ENCODE results near the gene NEB. TPM values are rescaled to one million over a fixed set of nuclear protein-coding genes. Genes with fewer than 3 reads are reported as not detected.

NEB gene
- total and polyA plus RNA-seq, 2 of the 4 experiments (the other 2 are of a cell fraction) = under 0.01 TPM; not detected in 1

GRCh38 chr2:151544449-151544848 lies 189.8 kb downstream of the NEB start:
- H3K9ac ChIP-seq (ENCODE audit: low read depth, low read length) = no peak overlapping the region
- WGBS, 2 experiments (ENCODE audit: extremely low coverage in 2 of 2, insufficient read length in 1 of 2) = no CpG with 5 or more reads among the region's 5 CpGs
- no peak overlapping the region for H3K4ac ChIP-seq (ENCODE audit: low read depth, low read length)
- H3K9me1 ChIP-seq (ENCODE audit: insufficient read depth, low read length) = no peaks in the 10 kb centered on the region
- no peak overlapping the region for H2BK120ac ChIP-seq (ENCODE audit: low read depth, low read length)
- no peaks in the 10 kb centered on the region for H3K36me3 ChIP-seq (ENCODE audit: control insufficient read depth, insufficient read depth, low read length)
- H3K4me1 ChIP-seq (ENCODE audit: control insufficient read depth, insufficient read depth, low read length) = no peaks in the 10 kb centered on the region
- no peak overlapping the region for H3K14ac ChIP-seq (replicated peaks; ENCODE audit: low read depth, low read length)
- H4K8ac ChIP-seq (ENCODE audit: low read depth in 2 of 2, low read length in 2 of 2) = no peak overlapping the region
- peaks cover 2% of the 10 kb centered on the region; the same call in 1 of the 2 replicates for H3K27me3 ChIP-seq (ENCODE audit: control insufficient read depth, insufficient read depth, low read length)
- in situ Hi-C loops (cut with MboI; ENCODE audit: low sequenced_read_pairs) (no loop called here), intact Hi-C loops (cut with micrococcal nuclease) (no loop called here), dilution Hi-C loops (cut with HindIII; ENCODE audit: low sequenced_read_pairs, unreplicated experiment) (no loop called here)
- no peak overlapping the region for H4K5ac ChIP-seq (ENCODE audit: low read depth, low read length)
- CTCF ChIA-PET = interaction anchor here (0.6 kb wide), 1 partner anchor 1340 kb away, joined by 6 read pairs; no protein-coding TSS in a partner anchor
- H3K4me2 ChIP-seq (ENCODE audit: low read depth, low read length) = no peak overlapping the region
- H2AK5ac ChIP-seq (ENCODE audit: low read depth, low read length) = no peak overlapping the region
- no peak overlapping the region for H2AFZ ChIP-seq (replicated peaks; ENCODE audit: low read length, poor library complexity)
- H2BK5ac ChIP-seq (ENCODE audit: low read depth, low read length, poor library complexity, severe bottlenecking) = no peak overlapping the region
- H3K9me3 ChIP-seq (ENCODE audit: control insufficient read depth, insufficient read depth, low read length) = no peaks in the 10 kb centered on the region
- no peak for ATAC-seq (ENCODE audit: low read depth)
- H4K20me1 ChIP-seq (ENCODE audit: insufficient read depth, low read length) = no peaks in the 10 kb centered on the region
- no peak overlapping the region for H3K23ac ChIP-seq (ENCODE audit: low read depth, low read length)
- H4K91ac ChIP-seq (ENCODE audit: insufficient read depth, low read depth, low read length) = no peak overlapping the region
- no peak overlapping the region for H3K4me3 ChIP-seq (ENCODE audit: insufficient read depth, low read depth, low read length)
- TF ChIP-seq POLR2A (IDR thresholded peaks at IDR 0.05; ENCODE audit: low read depth, low read length) (no peak), BHLHE40 (IDR thresholded peaks at IDR 0.05; ENCODE audit: low read depth, low read length) (no peak), RAD21 (IDR thresholded peaks at IDR 0.05; ENCODE audit: low read length) (no peak), NFE2L2 (IDR thresholded peaks at IDR 0.05; ENCODE audit: low read depth, low read length) (no peak), CEBPB (IDR thresholded peaks at IDR 0.05; ENCODE audit: low read depth, low read length) (no peak), CTCF (conservative IDR thresholded peaks at IDR 0.05; ENCODE audit: low read depth, low read length) (no peak)
- no peak overlapping the region for H3K56ac ChIP-seq (ENCODE audit: extremely low read depth, insufficient read depth, low read length)
- BruUV-seq (replicated peaks) = no TSS peak
- H3K79me1 ChIP-seq (ENCODE audit: low read depth in 1 of 2, low read length in 2 of 2) = no peaks in the 10 kb centered on the region
- H3K27ac ChIP-seq (ENCODE audit: insufficient read depth, low read length) = no peak overlapping the region
- no peak for DNase-seq
- no peak overlapping the region for H2AK9ac ChIP-seq (replicated peaks; ENCODE audit: low read depth, low read length, poor library complexity)
- H2BK15ac ChIP-seq (ENCODE audit: low read depth, low read length) = no peak overlapping the region
- POLR2A ChIA-PET (ENCODE audit: unreplicated experiment) = no interaction called here
- no peak overlapping the region for H2BK20ac ChIP-seq (ENCODE audit: low read depth, low read length)
- H3K18ac ChIP-seq (ENCODE audit: low read depth, low read length) = no peak overlapping the region

Measured in IMR-90 (cell line).